AG09309 (cell line): Measurements from ENCODE around the gene DNAJB6.

Experiments used
- DNase-seq: peaks from one replicate; pipeline ENCODE4 v3.0.0-alpha.2; 2010; ENCODE audit warnings: low read depth
- H3K4me3 ChIP-seq: 2 replicates; pipeline ENCODE4 v1.5.1; 2011; ENCODE audit warnings: mild to moderate bottlenecking, low read depth, low read length, moderate library complexity; ENCODE audit not compliant: control insufficient read depth
- TF ChIP-seq, protein P1 (sequence below): IDR thresholded peaks from 2 replicates; pipeline ENCODE4 v1.5.1; 2011; ENCODE audit warnings: mild to moderate bottlenecking, low read depth, low read length, inconsistent platforms; ENCODE audit not compliant: insufficient read depth, control insufficient read depth; ENCODE audit errors: missing control alignments

DNAJB6 gene

GRCh38 chr7:157429680-157430224 lies 92.9 kb downstream of the DNAJB6 start:
- TF ChIP-seq, protein P1, sequence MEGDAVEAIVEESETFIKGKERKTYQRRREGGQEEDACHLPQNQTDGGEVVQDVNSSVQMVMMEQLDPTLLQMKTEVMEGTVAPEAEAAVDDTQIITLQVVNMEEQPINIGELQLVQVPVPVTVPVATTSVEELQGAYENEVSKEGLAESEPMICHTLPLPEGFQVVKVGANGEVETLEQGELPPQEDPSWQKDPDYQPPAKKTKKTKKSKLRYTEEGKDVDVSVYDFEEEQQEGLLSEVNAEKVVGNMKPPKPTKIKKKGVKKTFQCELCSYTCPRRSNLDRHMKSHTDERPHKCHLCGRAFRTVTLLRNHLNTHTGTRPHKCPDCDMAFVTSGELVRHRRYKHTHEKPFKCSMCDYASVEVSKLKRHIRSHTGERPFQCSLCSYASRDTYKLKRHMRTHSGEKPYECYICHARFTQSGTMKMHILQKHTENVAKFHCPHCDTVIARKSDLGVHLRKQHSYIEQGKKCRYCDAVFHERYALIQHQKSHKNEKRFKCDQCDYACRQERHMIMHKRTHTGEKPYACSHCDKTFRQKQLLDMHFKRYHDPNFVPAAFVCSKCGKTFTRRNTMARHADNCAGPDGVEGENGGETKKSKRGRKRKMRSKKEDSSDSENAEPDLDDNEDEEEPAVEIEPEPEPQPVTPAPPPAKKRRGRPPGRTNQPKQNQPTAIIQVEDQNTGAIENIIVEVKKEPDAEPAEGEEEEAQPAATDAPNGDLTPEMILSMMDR, result no peak
- H3K4me3 ChIP-seq, result no peak overlapping the region
- DNase-seq, result no peak

GRCh38 chr7:157430721-157431120 lies 93.9 kb downstream of the DNAJB6 start:
- H3K4me3 ChIP-seq, result no peak overlapping the region
- DNase-seq, result no peak
- TF ChIP-seq, protein P1, result no peak

- TF ChIP-seq, protein P1, result no peak
- no peak overlapping the region for H3K4me3 ChIP-seq
- DNase-seq, result no peak
Measured at GRCh38 chr7:157431173-157431950, 94.6 kb downstream of the DNAJB6 start.

DNA sequence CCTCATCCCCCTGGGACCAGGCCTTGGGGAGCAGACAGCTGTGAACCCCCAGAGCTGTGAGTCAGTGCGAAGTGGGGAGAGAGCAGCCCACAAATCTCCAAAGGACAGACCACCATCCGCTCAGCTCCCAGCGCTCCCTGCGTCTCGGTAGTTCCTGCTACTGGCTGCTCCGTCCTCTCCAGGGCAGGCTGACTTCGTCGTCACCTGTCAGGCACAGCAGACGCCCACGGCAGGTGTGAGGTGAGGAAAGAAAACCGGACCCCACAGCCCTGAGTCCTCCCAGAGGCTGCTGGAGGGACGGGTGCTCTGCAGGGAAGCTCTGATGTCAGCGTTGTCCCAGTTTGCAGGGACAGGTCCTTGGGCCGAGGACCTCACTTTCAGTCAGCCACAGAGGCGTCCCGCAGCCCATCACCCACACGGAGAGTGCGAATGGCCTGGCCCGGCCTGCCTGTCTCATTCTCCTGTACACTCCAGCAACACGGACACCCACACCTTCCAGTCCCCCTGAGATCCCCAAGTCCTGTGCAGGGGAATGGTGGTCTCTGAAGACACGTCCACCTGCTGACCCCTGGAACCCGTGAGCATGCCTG lies 95.2 kb downstream of the DNAJB6 start:
- TF ChIP-seq, protein P1, result no peak
- DNase-seq, result no peak
- H3K4me3 ChIP-seq, result peak overlapping the region; percentile 31; the same call in 1 of the 2 replicates

DNA sequence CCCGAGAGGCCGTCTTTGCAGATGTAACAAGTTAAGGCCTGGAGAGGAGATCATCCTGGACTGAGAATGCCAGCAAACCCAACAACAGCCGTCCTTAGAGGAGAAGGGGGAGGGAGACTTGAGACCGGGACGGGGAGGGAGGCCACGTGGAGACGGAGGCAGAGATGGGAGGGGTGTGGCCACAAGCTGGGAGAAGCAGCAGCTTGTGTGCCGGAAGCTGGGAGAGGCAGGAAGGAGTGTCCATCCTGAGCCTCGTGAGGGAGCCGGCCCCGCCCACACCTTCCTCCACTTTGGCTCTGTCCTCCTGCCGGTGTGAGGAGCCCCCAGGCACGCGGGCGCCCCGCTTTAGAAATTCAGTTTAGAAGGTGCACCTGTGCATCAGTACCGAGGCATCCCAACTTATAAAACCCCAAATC lies 95.7 kb downstream of the DNAJB6 start:
- H3K4me3 ChIP-seq, result peak overlapping the region; percentile 31
- TF ChIP-seq, protein P1, result no peak
- DNase-seq, result peak; percentile 20

DNA sequence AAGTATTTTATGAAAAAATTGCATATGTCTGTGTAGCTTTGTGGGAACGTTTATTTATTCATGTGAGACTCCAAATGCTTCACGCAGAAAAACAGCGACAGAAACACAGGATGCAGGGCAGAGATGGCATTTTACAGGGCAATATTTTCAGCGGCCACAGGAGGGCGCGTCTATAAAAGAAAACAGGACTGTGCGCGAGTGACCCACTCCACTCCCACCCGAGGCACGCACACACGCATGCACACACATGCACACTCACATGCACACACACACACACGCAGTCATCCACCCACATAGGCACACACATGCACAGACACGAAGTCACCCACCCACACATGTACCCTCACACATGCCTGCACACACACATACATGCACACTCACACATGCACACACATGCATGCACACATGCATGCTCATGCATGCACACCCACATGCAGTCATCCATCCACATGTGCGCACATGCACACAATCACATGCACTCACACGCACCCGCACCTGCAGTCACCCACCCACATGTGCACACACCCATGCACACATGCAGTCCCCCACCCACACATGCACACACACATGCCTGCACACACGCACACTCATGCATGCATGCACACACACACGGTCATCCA lies 96.3 kb downstream of the DNAJB6 start:
- H3K4me3 ChIP-seq, result peak overlapping the region; percentile 31
- TF ChIP-seq, protein P1, result peak; percentile 72
- no peak for DNase-seq
